ENCODE results near the gene ICAM4. TPM values are rescaled to one million over a fixed set of nuclear protein-coding genes. Genes with fewer than 3 reads are reported as not detected.
A peak's percentile ranks its signal among the peaks of the same experiment; 100 is the strongest.

The ICAM4 gene
- total RNA-seq, 3 donors from 2014 or later: 0.24 to 0.32 TPM; not detected in 1

DNA sequence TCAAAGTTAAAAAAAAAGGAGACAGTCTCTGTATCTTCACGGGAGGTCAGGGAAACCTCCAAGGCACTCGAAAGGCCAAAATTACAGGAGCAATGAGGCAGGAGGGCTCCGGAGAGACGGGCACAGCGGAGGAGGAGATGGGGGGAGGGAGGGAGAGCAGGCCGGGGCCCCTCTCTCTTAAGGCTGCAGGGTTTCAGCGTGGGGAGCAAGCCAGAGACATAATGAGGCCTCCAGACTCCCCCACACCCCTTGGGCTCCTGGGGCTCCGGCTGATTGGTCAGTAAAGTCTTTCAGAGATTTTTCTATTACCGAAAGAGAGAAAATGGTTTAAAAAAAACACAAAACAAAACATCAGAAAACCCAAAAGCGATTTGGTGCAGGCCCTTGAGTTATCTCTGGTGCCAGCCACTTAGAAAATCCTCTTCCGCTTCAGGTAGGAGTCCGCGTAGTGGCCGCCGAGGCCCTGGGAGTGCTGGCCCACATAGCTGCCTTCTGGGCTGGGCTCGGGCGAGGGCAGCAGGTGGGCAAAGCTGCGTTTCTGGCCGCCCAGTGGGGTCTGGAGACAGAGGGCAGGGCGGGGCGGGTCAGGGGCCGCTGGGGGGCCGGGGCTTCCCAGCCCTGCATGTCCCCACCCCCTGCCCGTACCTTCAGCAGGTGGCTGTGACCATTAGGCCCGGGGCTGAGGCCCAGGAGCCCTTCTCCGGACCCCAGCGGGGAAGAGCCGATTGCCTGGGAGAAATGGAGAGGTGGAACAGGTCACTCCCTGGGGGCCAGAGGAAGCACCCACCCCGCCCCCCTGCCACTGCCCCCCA is 30.5 kb downstream of the ICAM4 start:
- intact Hi-C loops (cut with DNase I, micrococcal nuclease): no loop called here
- TF ChIP-seq, protein P1, sequence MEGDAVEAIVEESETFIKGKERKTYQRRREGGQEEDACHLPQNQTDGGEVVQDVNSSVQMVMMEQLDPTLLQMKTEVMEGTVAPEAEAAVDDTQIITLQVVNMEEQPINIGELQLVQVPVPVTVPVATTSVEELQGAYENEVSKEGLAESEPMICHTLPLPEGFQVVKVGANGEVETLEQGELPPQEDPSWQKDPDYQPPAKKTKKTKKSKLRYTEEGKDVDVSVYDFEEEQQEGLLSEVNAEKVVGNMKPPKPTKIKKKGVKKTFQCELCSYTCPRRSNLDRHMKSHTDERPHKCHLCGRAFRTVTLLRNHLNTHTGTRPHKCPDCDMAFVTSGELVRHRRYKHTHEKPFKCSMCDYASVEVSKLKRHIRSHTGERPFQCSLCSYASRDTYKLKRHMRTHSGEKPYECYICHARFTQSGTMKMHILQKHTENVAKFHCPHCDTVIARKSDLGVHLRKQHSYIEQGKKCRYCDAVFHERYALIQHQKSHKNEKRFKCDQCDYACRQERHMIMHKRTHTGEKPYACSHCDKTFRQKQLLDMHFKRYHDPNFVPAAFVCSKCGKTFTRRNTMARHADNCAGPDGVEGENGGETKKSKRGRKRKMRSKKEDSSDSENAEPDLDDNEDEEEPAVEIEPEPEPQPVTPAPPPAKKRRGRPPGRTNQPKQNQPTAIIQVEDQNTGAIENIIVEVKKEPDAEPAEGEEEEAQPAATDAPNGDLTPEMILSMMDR (IDR thresholded peaks at IDR 0.05): no peak
- no peak overlapping the region for H3K4me3 ChIP-seq
- H3K9me3 ChIP-seq: no peaks in the 10 kb centered on the region
- ATAC-seq (no peak), DNase-seq (no peak)
- peaks cover 24% of the 10 kb centered on the region for H3K4me1 ChIP-seq (ENCODE audit: low read depth)
- H3K36me3 ChIP-seq (ENCODE audit: low read depth): peaks cover 8% of the 10 kb centered on the region

DNA sequence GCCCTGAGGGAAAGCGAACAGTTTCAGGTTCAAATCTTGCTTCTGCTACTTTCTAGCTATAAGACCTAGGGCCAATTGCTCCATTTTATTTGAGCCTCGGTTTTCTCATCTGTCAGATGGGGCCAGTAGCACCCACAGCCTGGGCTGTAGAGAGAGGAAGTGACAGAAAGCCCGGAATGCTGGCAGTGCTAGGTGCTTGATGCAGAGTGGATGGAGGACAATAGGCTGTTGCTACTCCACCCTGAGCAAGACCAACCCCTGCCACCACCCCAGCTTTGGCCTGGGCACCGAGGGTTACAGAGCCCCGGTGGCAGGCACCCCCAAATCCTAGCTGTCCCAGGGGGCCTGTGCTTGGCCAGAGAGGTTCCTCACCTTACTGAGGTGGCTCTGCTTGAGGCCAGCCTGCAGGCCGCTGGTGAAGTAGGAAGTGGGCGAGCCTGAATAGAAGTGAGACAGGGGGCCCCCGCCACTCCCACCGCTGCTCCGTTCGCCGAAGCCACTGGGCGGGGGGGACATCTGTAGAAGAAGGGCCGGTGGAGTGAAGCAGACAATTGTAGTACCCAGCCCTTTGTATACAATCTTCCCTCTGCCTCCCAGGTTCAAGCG is 31.2 kb downstream of the ICAM4 start:
- Histone ChIP-seq H3K36me3 (ENCODE audit: low read depth) (peaks cover 8% of the 10 kb centered on the region), H3K4me1 (ENCODE audit: low read depth) (peaks cover 31% of the 10 kb centered on the region), H3K4me3 (no peak overlapping the region), H3K9me3 (no peaks in the 10 kb centered on the region)
- TF ChIP-seq, protein P1 (IDR thresholded peaks at IDR 0.05): no peak
- intact Hi-C loops (cut with DNase I, micrococcal nuclease): no loop called here
- no peak for ATAC-seq
- no peak for DNase-seq

GRCh38 chr19:10318807-10319682 is 32.3 kb downstream of the ICAM4 start:
- H3K4me1 ChIP-seq (ENCODE audit: low read depth): peaks cover 34% of the 10 kb centered on the region
- DNase-seq (no peak), ATAC-seq (no peak)
- peaks cover 8% of the 10 kb centered on the region for H3K36me3 ChIP-seq (ENCODE audit: low read depth)
- no peaks in the 10 kb centered on the region for H3K9me3 ChIP-seq
- intact Hi-C loops (cut with DNase I, micrococcal nuclease): no loop called here
- TF ChIP-seq, protein P1 (IDR thresholded peaks at IDR 0.05): no peak
- no peak overlapping the region for H3K4me3 ChIP-seq

- ATAC-seq (no peak), DNase-seq (peak in 1 of 3 donors; percentile 41)
- no peaks in the 10 kb centered on the region for H3K9me3 ChIP-seq
- no peak overlapping the region for H3K4me3 ChIP-seq
- peaks cover 30% of the 10 kb centered on the region for H3K4me1 ChIP-seq (ENCODE audit: low read depth)
- TF ChIP-seq, protein P1 (IDR thresholded peaks at IDR 0.05): no peak
- intact Hi-C loops (cut with DNase I, micrococcal nuclease): no loop called here
- peaks cover 13% of the 10 kb centered on the region for H3K36me3 ChIP-seq (ENCODE audit: low read depth)
Measured at GRCh38 chr19:10320602-10321416, 34.1 kb downstream of the ICAM4 start.

- no peaks in the 10 kb centered on the region for H3K9me3 ChIP-seq
- intact Hi-C loops (cut with DNase I, micrococcal nuclease): no loop called here
- H3K36me3 ChIP-seq (ENCODE audit: low read depth): peaks cover 13% of the 10 kb centered on the region
- ATAC-seq (peak; percentile 92), DNase-seq (peak; percentile 84 to 89 (median 85))
- no peak overlapping the region for H3K4me3 ChIP-seq
- H3K4me1 ChIP-seq (ENCODE audit: low read depth): peaks cover 25% of the 10 kb centered on the region
- TF ChIP-seq, protein P1 (IDR thresholded peaks at IDR 0.05): no peak
Measured at GRCh38 chr19:10321417-10321797, 34.7 kb downstream of the ICAM4 start.
